Type B pancreatic cell (in vitro differentiated cells): ENCODE data around the gene CPSF4L. TPM values are rescaled to one million over a fixed set of nuclear protein-coding genes. Genes with fewer than 3 reads are reported as not detected.
"Not testable (repeated sequence)": the region's sequence is repeated elsewhere in the genome, so short reads cannot be mapped to it uniquely, and the experiment has no call there.

Experiments
- DNase-seq: peaks from one replicate; pipeline ENCODE4 v3.0.0; 2021; ENCODE audit warnings: mixed read lengths; ENCODE audit not compliant: unreplicated experiment; ENCODE audit errors: extremely low spot score
- H3K27ac Mint-ChIP-seq: 2 replicates; pipeline ENCODE4 v1.8.0; 2021; ENCODE audit warnings: mild to moderate bottlenecking, mixed read lengths
- H3K27me3 Mint-ChIP-seq: 2 replicates; pipeline ENCODE4 v1.8.0; 2021; ENCODE audit warnings: mixed read lengths
- H3K36me3 Mint-ChIP-seq: 2 replicates; pipeline ENCODE4 v1.8.0; 2021; ENCODE audit warnings: mixed read lengths
- H3K4me1 Mint-ChIP-seq: one replicate; pipeline ENCODE4 v1.8.0; 2021; ENCODE audit warnings: mixed read lengths; ENCODE audit not compliant: unreplicated experiment
- H3K4me3 Mint-ChIP-seq: 2 replicates; pipeline ENCODE4 v1.8.0; 2021; ENCODE audit warnings: mild to moderate bottlenecking, mixed read lengths
- H3K9me3 Mint-ChIP-seq: 2 replicates; pipeline ENCODE4 v1.8.0; 2021; ENCODE audit warnings: mixed read lengths
- CTCF ChIP-seq: fragments of 200-600 bp; sonication (generic); conservative IDR thresholded peaks from 2 replicates; pipeline ENCODE4 v1.5.0; 2021; ENCODE audit warnings: antibody characterized with exemption, mild to moderate bottlenecking
- long read RNA-seq: library from polyadenylated mRNA; unstranded; transcript quantifications from one replicate; pipeline ENCODE4 v2.0.0, GENCODE V29; 2020
- total RNA-seq: library from RNA; stranded (reverse); gene quantifications from 2 replicates; pipeline ENCODE4 v1.2.1, GENCODE V29; 2021; ENCODE audit warnings: low replicate concordance

Gene CPSF4L
- not detected in 2 replicates for total RNA-seq
- long read RNA-seq, result 0 reads

- no peak for DNase-seq
- Mint-ChIP-seq H3K4me1 (peaks cover 28% of the 10 kb centered on the region), H3K9me3 (no peaks in the 10 kb centered on the region), H3K27ac (peak within 1 kb of the TSS; percentile 88), H3K4me3 (peak within 1 kb of the TSS; percentile 59), H3K27me3 (no peaks in the 10 kb centered on the region), H3K36me3 (no peaks in the 10 kb centered on the region)
- no peak for TF ChIP-seq CTCF
Observed at GRCh38 chr17:73261617-73261951, at the start of gene CPSF4L. Gene CPSF4L (minus strand): TSS chr17:73261880. CDS start chr17:73261818, 62 bp downstream.

GRCh38 chr17:73311428-73311780 lies 49.7 kb upstream of the CPSF4L start:
- TF ChIP-seq CTCF, result no peak
- no peaks in the 10 kb centered on the region for H3K9me3 Mint-ChIP-seq
- H3K27me3 Mint-ChIP-seq, result peaks cover 4% of the 10 kb centered on the region
- no peak for DNase-seq
- H3K4me3 Mint-ChIP-seq, result peak overlapping the region; percentile 95
- H3K27ac Mint-ChIP-seq, result peak overlapping the region; percentile 88
- no peaks in the 10 kb centered on the region for H3K36me3 Mint-ChIP-seq
- H3K4me1 Mint-ChIP-seq, result peaks cover 27% of the 10 kb centered on the region

- H3K36me3 Mint-ChIP-seq, result no peaks in the 10 kb centered on the region
- H3K9me3 Mint-ChIP-seq, result no peaks in the 10 kb centered on the region
- H3K27me3 Mint-ChIP-seq, result peaks cover 4% of the 10 kb centered on the region
- DNase-seq, result no peak
- peaks cover 32% of the 10 kb centered on the region for H3K4me1 Mint-ChIP-seq
- peak overlapping the region; percentile 96 for H3K27ac Mint-ChIP-seq
- TF ChIP-seq CTCF, result no peak
- peak overlapping the region; percentile 95 for H3K4me3 Mint-ChIP-seq
Observed at GRCh38 chr17:73309727-73310596, 48.3 kb upstream of the CPSF4L start.

GRCh38 chr17:73308959-73309358 lies 47.3 kb upstream of the CPSF4L start:
- not testable (repeated sequence) for H3K9me3 Mint-ChIP-seq, H3K36me3 Mint-ChIP-seq, DNase-seq, H3K4me3 Mint-ChIP-seq, H3K27me3 Mint-ChIP-seq
- Mint-ChIP-seq H3K27ac (peak overlapping the region; percentile 96), H3K4me1 (peaks cover 41% of the 10 kb centered on the region)

- Mint-ChIP-seq H3K27ac (peak overlapping the region; percentile 79), H3K9me3 (peaks cover 4% of the 10 kb centered on the region), H3K27me3 (peaks cover under 1% of the 10 kb centered on the region), H3K36me3 (peaks cover 5% of the 10 kb centered on the region), H3K4me1 (peaks cover 47% of the 10 kb centered on the region), H3K4me3 (peak overlapping the region; percentile 80)
- no peak for DNase-seq
- no peak for TF ChIP-seq CTCF
Observed at GRCh38 chr17:73308017-73308823, 46.5 kb upstream of the CPSF4L start.

- DNase-seq, result no peak
- Mint-ChIP-seq H3K4me3 (no peak overlapping the region), H3K27ac (no peak overlapping the region), H3K27me3 (no peaks in the 10 kb centered on the region), H3K4me1 (peaks cover 49% of the 10 kb centered on the region), H3K9me3 (peaks cover 4% of the 10 kb centered on the region), H3K36me3 (peaks cover 5% of the 10 kb centered on the region)
- TF ChIP-seq CTCF, result no peak
Observed at GRCh38 chr17:73307130-73307529, 45.5 kb upstream of the CPSF4L start.
